HEK293 (cell line): ENCODE data around the gene NRG2.

Source experiments
- CTCF ChIA-PET: fragments of 350-600 bp; formaldehyde crosslinking; extraction: SDS; loops from one replicate; lab custom pipeline; 2021; ENCODE audit warnings: antibody characterized with exemption; lab: Yijun Ruan, JAX
- POLR2A ChIA-PET: fragments of 300-600 bp; formaldehyde crosslinking; extraction: SDS; loops from one replicate; lab custom pipeline; 2020; ENCODE audit warnings: antibody characterized with exemption, inconsistent platforms; lab: Yijun Ruan, JAX
- H3K27ac ChIP-seq: fragments of 200-500 bp; sonication (Bioruptor generic); 2 replicates; pipeline ENCODE4 v1.5.1; 2014; ENCODE audit warnings: low read depth, low read length, control low read depth, inconsistent platforms; ENCODE audit errors: extremely low read depth
- H3K36me3 ChIP-seq, 2 experiments: fragments of 200-500 bp in 1 of 2; sonication (Bioruptor generic) in 1 of 2; 1 replicate in 1 of 2; 2 replicates in 1 of 2; pipeline ENCODE4 v1.5.1; 2014 to 2017; ENCODE audit warnings: inconsistent platforms in 2 of 2, low read length in 2 of 2; ENCODE audit not compliant: control insufficient read depth in 2 of 2, insufficient read depth in 1 of 2
- H3K4me1 ChIP-seq: fragments of 200-500 bp; sonication (Bioruptor generic); 2 replicates; pipeline ENCODE4 v1.5.1; 2014; ENCODE audit warnings: mild to moderate bottlenecking, low read length, inconsistent platforms; ENCODE audit not compliant: control insufficient read depth, insufficient read depth
- H3K4me3 ChIP-seq: 2 replicates; pipeline ENCODE4 v1.5.1; 2011; ENCODE audit warnings: low read depth, mild to moderate bottlenecking, control low read depth, low read length, moderate library complexity
- H3K9me3 ChIP-seq: fragments of 200-500 bp; sonication (Bioruptor generic); 2 replicates; pipeline ENCODE4 v1.5.1; 2014; ENCODE audit warnings: low read depth, low read length, inconsistent platforms; ENCODE audit not compliant: control insufficient read depth, insufficient read depth
- BCL11A ChIP-seq: fragments of 450-650 bp; formaldehyde crosslinking; IDR thresholded peaks from 2 replicates; pipeline ENCODE4 v1.5.1; 2016; ENCODE audit warnings: low read depth, missing biosample characterization, missing genetic modification characterization
- HOXA7 ChIP-seq: sonication (generic); formaldehyde crosslinking; IDR thresholded peaks from 2 replicates; pipeline ENCODE4 v1.8.1; 2022; ENCODE audit warnings: missing genetic modification reagents, borderline replicate concordance
- KLF10 ChIP-seq: fragments of 450-650 bp; IDR thresholded peaks from 2 replicates; pipeline ENCODE4 v1.5.1; 2018; ENCODE audit warnings: missing biosample characterization, mild to moderate bottlenecking, missing genetic modification characterization
- OSR2 ChIP-seq: fragments of 450-650 bp; formaldehyde crosslinking; IDR thresholded peaks from 2 replicates; pipeline ENCODE4 v1.5.1; 2016; ENCODE audit warnings: missing biosample characterization, missing genetic modification characterization
- PRDM1 ChIP-seq: fragments of 450-650 bp; formaldehyde crosslinking; IDR thresholded peaks from 2 replicates; pipeline ENCODE4; 2016; ENCODE audit warnings: missing biosample characterization, missing genetic modification characterization
- REPIN1 ChIP-seq: fragments of 450-650 bp; formaldehyde crosslinking; IDR thresholded peaks from 2 replicates; pipeline ENCODE4 v1.5.1; 2017; ENCODE audit warnings: missing biosample characterization, missing genetic modification characterization, low read depth
- SALL2 ChIP-seq: fragments of 450-650 bp; formaldehyde crosslinking; IDR thresholded peaks from 2 replicates; pipeline ENCODE4 v1.5.0; 2017; ENCODE audit warnings: missing biosample characterization, mild to moderate bottlenecking, missing genetic modification characterization, borderline replicate concordance
- SETDB1 ChIP-seq: IDR thresholded peaks from one replicate; pipeline ENCODE4 v1.6.1; 2017; ENCODE audit warnings: mild to moderate bottlenecking, low read length, moderate library complexity, mixed read lengths; ENCODE audit not compliant: insufficient read length
- ZBTB17 ChIP-seq: fragments of 450-650 bp; formaldehyde crosslinking; IDR thresholded peaks from 2 replicates; pipeline ENCODE4 v1.5.1; 2016; ENCODE audit warnings: missing biosample characterization, missing genetic modification characterization
- ZBTB21 ChIP-seq: fragments of 450-650 bp; formaldehyde crosslinking; IDR thresholded peaks from 2 replicates; pipeline ENCODE4 v1.5.1; 2017; ENCODE audit warnings: missing biosample characterization, missing genetic modification characterization
- ZFP69B ChIP-seq: fragments of 450-650 bp; formaldehyde crosslinking; IDR thresholded peaks from 2 replicates; pipeline ENCODE4 v1.5.1; 2016; ENCODE audit warnings: missing biosample characterization, missing genetic modification characterization
- ZNF132 ChIP-seq: fragments of 450-650 bp; formaldehyde crosslinking; IDR thresholded peaks from 2 replicates; pipeline ENCODE4 v1.5.1; 2017; ENCODE audit warnings: missing biosample characterization, missing genetic modification characterization, borderline replicate concordance
- ZNF184 ChIP-seq: fragments of 450-650 bp; IDR thresholded peaks from 2 replicates; pipeline ENCODE4 v1.5.1; 2018; ENCODE audit warnings: missing biosample characterization, mild to moderate bottlenecking, missing genetic modification characterization
- ZNF23 ChIP-seq: fragments of 450-650 bp; formaldehyde crosslinking; IDR thresholded peaks from 2 replicates; pipeline ENCODE4 v1.5.1; 2016; ENCODE audit warnings: missing biosample characterization, missing genetic modification characterization, borderline replicate concordance
- ZNF24 ChIP-seq: fragments of 450-650 bp; formaldehyde crosslinking; IDR thresholded peaks from 2 replicates; pipeline ENCODE4 v1.5.1; 2016; ENCODE audit warnings: missing biosample characterization, missing genetic modification characterization
- ZNF341 ChIP-seq: fragments of 450-650 bp; formaldehyde crosslinking; IDR thresholded peaks from 2 replicates; pipeline ENCODE4; 2016; ENCODE audit warnings: low read depth, missing biosample characterization, missing genetic modification characterization
- ZNF354C ChIP-seq: fragments of 450-650 bp; formaldehyde crosslinking; IDR thresholded peaks from 2 replicates; pipeline ENCODE4 v1.5.1; 2016; ENCODE audit warnings: missing biosample characterization, missing genetic modification characterization, low read depth, borderline replicate concordance
- ZNF571 ChIP-seq: fragments of 450-650 bp; formaldehyde crosslinking; IDR thresholded peaks from 2 replicates; pipeline ENCODE4 v1.5.0; 2017; ENCODE audit warnings: missing biosample characterization, missing genetic modification characterization
- ZNF624 ChIP-seq: fragments of 450-650 bp; formaldehyde crosslinking; IDR thresholded peaks from 2 replicates; pipeline ENCODE4 v1.5.1; 2017; ENCODE audit warnings: missing biosample characterization, missing genetic modification characterization
- ZNF658 ChIP-seq: fragments of 450-650 bp; formaldehyde crosslinking; IDR thresholded peaks from 2 replicates; pipeline ENCODE4; 2016; ENCODE audit warnings: missing biosample characterization, missing genetic modification characterization
- ZNF830 ChIP-seq: fragments of 450-650 bp; IDR thresholded peaks from 2 replicates; pipeline ENCODE4 v1.5.0; 2018; ENCODE audit warnings: missing biosample characterization, missing genetic modification characterization, low read depth, mild to moderate bottlenecking, moderate library complexity
- ZNF837 ChIP-seq: fragments of 450-650 bp; formaldehyde crosslinking; IDR thresholded peaks from 2 replicates; pipeline ENCODE4 v1.5.1; 2016; ENCODE audit warnings: missing biosample characterization, missing genetic modification characterization
- ZSCAN16 ChIP-seq: fragments of 450-650 bp; formaldehyde crosslinking; IDR thresholded peaks from 2 replicates; pipeline ENCODE4 v1.5.1; 2016; ENCODE audit warnings: missing biosample characterization, missing genetic modification characterization
- TF ChIP-seq, protein P1 (sequence below): fragments of 450-650 bp; IDR thresholded peaks from 2 replicates; pipeline ENCODE4 v1.5.1; 2018; ENCODE audit warnings: missing biosample characterization, mild to moderate bottlenecking, missing genetic modification characterization
- TF ChIP-seq, protein P2 (sequence below): fragments of 450-650 bp; formaldehyde crosslinking; IDR thresholded peaks from 2 replicates; pipeline ENCODE4 v1.5.1; 2016; ENCODE audit warnings: missing biosample characterization, missing genetic modification characterization
- TF ChIP-seq, protein P3 (sequence below): fragments of 450-650 bp; formaldehyde crosslinking; IDR thresholded peaks from 2 replicates; pipeline ENCODE4 v1.5.1; 2016; ENCODE audit warnings: missing biosample characterization, missing genetic modification characterization
- TF ChIP-seq, protein P4 (sequence below): fragments of 450-650 bp; formaldehyde crosslinking; IDR thresholded peaks from 2 replicates; pipeline ENCODE4 v1.5.1; 2016; ENCODE audit warnings: missing biosample characterization, missing genetic modification characterization

Gene NRG2

DNA sequence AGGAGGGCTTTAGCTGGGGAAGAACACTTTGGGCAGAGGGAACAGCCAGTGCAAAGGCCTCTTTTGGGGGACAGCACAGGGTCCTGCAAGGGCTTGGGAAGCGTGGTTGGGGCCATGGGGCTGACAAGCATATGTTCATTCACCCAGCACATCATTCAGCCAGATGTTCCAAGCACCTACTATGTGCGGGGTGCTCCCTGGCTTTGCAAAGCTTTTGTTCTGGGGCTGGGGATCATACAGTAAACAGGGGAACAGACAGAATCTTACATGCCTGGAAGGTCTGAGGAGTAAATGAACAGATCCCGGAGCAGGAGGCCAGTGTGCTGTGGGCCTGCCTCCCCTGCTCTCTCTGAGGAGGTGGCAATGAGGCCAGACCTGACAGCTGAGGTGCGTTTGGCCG lies 230.8 kb downstream of the NRG2 start:
- CTCF ChIA-PET, result interaction anchor here (1.3 kb wide), 1 partner anchor 157 kb away, joined by 8 read pairs; no protein-coding TSS in a partner anchor
- H3K4me3 ChIP-seq, result no peak overlapping the region
- no peak for TF ChIP-seq ZBTB21 (tag by site-specific recombination)
- TF ChIP-seq ZNF624, result no peak
- TF ChIP-seq ZBTB17 (tag by site-specific recombination), result no peak
- TF ChIP-seq ZNF23 (tag by site-specific recombination), result no peak
- TF ChIP-seq ZNF837 (tag by site-specific recombination), result no peak
- TF ChIP-seq ZNF354C (tag by site-specific recombination), result no peak
- no peak for TF ChIP-seq ZNF658 (tag by site-specific recombination)
- TF ChIP-seq OSR2 (tag by site-specific recombination), result no peak
- no peak for TF ChIP-seq HOXA7 (CRISPR knock-in tag)
- TF ChIP-seq ZFP69B (tag by site-specific recombination), result no peak
- TF ChIP-seq, protein P1, sequence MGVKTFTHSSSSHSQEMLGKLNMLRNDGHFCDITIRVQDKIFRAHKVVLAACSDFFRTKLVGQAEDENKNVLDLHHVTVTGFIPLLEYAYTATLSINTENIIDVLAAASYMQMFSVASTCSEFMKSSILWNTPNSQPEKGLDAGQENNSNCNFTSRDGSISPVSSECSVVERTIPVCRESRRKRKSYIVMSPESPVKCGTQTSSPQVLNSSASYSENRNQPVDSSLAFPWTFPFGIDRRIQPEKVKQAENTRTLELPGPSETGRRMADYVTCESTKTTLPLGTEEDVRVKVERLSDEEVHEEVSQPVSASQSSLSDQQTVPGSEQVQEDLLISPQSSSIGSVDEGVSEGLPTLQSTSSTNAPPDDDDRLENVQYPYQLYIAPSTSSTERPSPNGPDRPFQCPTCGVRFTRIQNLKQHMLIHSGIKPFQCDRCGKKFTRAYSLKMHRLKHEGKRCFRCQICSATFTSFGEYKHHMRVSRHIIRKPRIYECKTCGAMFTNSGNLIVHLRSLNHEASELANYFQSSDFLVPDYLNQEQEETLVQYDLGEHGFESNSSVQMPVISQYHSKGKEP, result no peak
- no peak for TF ChIP-seq SALL2 (tag by site-specific recombination)
- TF ChIP-seq ZNF132 (tag by site-specific recombination), result no peak
- no peak for TF ChIP-seq REPIN1 (tag by site-specific recombination)
- TF ChIP-seq, protein P2, sequence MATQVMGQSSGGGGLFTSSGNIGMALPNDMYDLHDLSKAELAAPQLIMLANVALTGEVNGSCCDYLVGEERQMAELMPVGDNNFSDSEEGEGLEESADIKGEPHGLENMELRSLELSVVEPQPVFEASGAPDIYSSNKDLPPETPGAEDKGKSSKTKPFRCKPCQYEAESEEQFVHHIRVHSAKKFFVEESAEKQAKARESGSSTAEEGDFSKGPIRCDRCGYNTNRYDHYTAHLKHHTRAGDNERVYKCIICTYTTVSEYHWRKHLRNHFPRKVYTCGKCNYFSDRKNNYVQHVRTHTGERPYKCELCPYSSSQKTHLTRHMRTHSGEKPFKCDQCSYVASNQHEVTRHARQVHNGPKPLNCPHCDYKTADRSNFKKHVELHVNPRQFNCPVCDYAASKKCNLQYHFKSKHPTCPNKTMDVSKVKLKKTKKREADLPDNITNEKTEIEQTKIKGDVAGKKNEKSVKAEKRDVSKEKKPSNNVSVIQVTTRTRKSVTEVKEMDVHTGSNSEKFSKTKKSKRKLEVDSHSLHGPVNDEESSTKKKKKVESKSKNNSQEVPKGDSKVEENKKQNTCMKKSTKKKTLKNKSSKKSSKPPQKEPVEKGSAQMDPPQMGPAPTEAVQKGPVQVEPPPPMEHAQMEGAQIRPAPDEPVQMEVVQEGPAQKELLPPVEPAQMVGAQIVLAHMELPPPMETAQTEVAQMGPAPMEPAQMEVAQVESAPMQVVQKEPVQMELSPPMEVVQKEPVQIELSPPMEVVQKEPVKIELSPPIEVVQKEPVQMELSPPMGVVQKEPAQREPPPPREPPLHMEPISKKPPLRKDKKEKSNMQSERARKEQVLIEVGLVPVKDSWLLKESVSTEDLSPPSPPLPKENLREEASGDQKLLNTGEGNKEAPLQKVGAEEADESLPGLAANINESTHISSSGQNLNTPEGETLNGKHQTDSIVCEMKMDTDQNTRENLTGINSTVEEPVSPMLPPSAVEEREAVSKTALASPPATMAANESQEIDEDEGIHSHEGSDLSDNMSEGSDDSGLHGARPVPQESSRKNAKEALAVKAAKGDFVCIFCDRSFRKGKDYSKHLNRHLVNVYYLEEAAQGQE (tag by site-specific recombination), result no peak
- TF ChIP-seq, all 188 proteins: peak for 0
- Histone ChIP-seq H3K36me3 (no peaks in the 10 kb centered on the region), H3K4me1 (no peaks in the 10 kb centered on the region), H3K27ac (no peak overlapping the region), H3K9me3 (no peaks in the 10 kb centered on the region)
- POLR2A ChIA-PET, result no interaction called here

DNA sequence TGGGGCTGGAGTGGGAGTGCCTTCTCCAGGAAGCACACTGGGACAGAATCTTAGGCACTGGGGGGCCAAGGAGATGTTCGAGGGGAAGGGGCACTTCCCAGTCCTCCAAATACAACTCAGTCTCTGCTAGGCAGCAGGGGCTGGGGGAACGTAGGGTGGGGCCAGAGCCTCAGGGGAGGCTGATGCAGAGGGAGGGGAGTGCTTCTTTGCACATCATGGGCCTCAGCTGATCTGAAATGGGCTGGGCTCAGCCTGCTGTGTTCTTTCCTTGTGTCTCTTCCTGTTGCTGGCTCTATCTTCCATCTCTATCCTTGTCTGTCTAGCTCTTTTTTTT lies 231.9 kb downstream of the NRG2 start:
- TF ChIP-seq SETDB1, result no peak
- TF ChIP-seq REPIN1 (tag by site-specific recombination), result no peak
- TF ChIP-seq BCL11A (tag by site-specific recombination), result no peak
- TF ChIP-seq ZNF132 (tag by site-specific recombination), result no peak
- TF ChIP-seq ZNF341, result no peak
- TF ChIP-seq, protein P3, sequence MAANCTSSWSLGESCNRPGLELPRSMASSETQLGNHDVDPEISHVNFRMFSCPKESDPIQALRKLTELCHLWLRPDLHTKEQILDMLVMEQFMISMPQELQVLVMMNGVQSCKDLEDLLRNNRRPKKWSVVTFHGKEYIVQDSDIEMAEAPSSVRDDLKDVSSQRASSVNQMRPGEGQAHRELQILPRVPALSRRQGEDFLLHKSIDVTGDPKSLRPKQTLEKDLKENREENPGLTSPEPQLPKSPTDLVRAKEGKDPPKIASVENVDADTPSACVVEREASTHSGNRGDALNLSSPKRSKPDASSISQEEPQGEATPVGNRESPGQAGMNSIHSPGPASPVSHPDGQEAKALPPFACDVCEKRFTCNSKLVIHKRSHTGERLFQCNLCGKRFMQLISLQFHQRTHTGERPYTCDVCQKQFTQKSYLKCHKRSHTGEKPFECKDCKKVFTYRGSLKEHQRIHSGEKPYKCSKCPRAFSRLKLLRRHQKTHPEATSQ (tag by site-specific recombination), result no peak
- TF ChIP-seq ZNF184 (tag by site-specific recombination), result no peak
- TF ChIP-seq ZNF830 (tag by site-specific recombination), result no peak
- no peak for TF ChIP-seq ZSCAN16 (tag by site-specific recombination)
- no peak for TF ChIP-seq KLF10 (tag by site-specific recombination)
- TF ChIP-seq, protein P4, sequence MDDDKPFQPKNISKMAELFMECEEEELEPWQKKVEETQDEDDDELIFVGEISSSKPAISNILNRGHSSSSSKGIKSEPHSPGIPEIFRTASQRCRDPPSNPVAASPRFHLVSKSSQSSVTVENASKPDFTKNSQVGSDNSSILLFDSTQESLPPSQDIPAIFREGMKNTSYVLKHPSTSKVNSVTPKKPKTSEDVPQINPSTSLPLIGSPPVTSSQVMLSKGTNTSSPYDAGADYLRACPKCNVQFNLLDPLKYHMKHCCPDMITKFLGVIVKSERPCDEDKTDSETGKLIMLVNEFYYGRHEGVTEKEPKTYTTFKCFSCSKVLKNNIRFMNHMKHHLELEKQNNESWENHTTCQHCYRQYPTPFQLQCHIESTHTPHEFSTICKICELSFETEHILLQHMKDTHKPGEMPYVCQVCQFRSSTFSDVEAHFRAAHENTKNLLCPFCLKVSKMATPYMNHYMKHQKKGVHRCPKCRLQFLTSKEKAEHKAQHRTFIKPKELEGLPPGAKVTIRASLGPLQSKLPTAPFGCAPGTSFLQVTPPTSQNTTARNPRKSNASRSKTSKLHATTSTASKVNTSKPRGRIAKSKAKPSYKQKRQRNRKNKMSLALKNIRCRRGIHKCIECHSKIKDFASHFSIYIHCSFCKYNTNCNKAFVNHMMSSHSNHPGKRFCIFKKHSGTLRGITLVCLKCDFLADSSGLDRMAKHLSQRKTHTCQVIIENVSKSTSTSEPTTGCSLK, result no peak
- TF ChIP-seq PRDM1, result no peak
- no peak for TF ChIP-seq ZNF571 (tag by site-specific recombination)
- TF ChIP-seq ZNF24, result no peak
- Histone ChIP-seq H3K36me3 (no peaks in the 10 kb centered on the region), H3K4me3 (no peak overlapping the region), H3K9me3 (no peaks in the 10 kb centered on the region), H3K4me1 (no peaks in the 10 kb centered on the region), H3K27ac (no peak overlapping the region)
- CTCF ChIA-PET, result interaction anchor here (1.3 kb wide), 1 partner anchor 158 kb away, joined by 8 read pairs; no protein-coding TSS in a partner anchor
- POLR2A ChIA-PET, result no interaction called here
